ENCODE measurements around the gene ZNF740.

ZNF740 gene

DNA sequence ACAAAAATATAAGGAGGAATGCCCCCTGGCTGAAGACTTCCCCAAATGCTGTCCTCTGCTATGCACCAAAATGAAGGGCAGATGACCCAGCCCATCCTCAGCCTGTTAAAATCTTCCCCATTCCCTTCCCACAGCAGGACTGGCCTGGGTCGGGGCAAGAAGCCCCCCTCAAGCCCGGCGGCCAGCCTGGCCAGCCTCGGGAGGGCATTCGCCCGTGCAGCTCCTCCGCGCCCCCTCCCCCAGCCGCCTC is 51.1 kb downstream of the ZNF740 start:
- peak overlapping the region; percentile 56 for H3K4me3 ChIP-seq (ENCODE audit: control insufficient read depth, low read depth, low read length)
- no peak for TF ChIP-seq CTCF (conservative IDR thresholded peaks at IDR 0.05; ENCODE audit: control insufficient read depth, insufficient read depth, low read depth, low read length)
- DNase-seq (ENCODE audit: low read depth) = no peak

- no peak for TF ChIP-seq CTCF (conservative IDR thresholded peaks at IDR 0.05; ENCODE audit: control insufficient read depth, insufficient read depth, low read depth, low read length)
- H3K4me3 ChIP-seq (ENCODE audit: control insufficient read depth, low read depth, low read length) = peak within 1 kb of the TSS; percentile 56
- peak; percentile 22 for DNase-seq (ENCODE audit: low read depth)
These were observed 51.6 kb downstream of the ZNF740 start, which contains the start of gene RARG for GRCh38 chr12:53231921-53232645. RARG (minus strand) TSS chr12:53232209; CDS start chr12:53227545, 4,664 bp downstream.

DNA sequence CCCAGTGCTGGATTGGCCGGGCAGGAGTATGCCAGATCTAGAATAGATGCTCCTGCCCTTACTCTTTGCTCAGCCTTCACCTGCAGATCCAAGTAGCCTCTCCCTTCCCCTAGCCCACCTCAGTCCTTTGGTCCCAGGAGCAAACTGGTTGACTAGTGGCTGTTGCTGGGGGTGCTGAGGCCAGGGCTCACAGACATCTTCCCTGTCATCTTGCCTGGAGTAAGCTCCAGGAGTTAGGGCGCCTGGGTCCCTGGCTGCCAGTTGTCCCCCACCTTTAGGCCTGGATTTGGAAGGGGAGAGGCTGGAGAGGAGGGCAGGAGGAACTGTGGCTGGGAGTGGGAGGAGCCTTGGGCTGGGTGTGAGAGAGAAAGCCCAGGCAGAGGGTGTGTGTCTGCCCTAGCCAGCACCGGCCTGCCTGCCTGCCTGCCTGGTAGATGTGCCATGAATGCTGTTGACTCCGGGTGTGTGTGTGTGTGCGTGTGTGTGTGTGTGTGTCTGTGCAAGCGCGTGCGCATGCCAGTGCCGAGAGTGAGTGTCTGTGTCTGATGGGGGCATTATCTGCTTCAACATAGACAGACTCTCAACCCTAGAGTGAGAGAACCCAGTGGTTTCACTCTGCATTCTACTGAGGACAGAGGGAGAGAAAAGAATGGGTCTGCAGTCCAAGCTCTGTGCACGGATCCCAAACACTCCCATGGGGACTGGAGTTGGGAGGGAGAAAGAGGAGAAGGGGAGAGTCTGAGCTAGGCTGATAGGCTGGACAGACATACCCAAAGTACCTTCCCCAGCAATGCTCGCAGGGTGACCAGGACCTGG is 52.3 kb downstream of the ZNF740 start:
- peak overlapping the region; percentile 42 for H3K4me3 ChIP-seq (ENCODE audit: control insufficient read depth, low read depth, low read length)
- peak; percentile 21 for DNase-seq (ENCODE audit: low read depth)

GRCh38 chr12:53233671-53234121 is 53.2 kb downstream of the ZNF740 start:
- DNase-seq (ENCODE audit: low read depth) = peak; percentile 55
- H3K4me3 ChIP-seq (ENCODE audit: control insufficient read depth, low read depth, low read length) = no peak overlapping the region
- TF ChIP-seq CTCF (conservative IDR thresholded peaks at IDR 0.05; ENCODE audit: control insufficient read depth, insufficient read depth, low read depth, low read length) = peak; percentile 0

More for the DNA sequence above, 52.3 kb downstream of the ZNF740 start:
- TF ChIP-seq CTCF (conservative IDR thresholded peaks at IDR 0.05; ENCODE audit: control insufficient read depth, insufficient read depth, low read depth, low read length) = no peak

DNA sequence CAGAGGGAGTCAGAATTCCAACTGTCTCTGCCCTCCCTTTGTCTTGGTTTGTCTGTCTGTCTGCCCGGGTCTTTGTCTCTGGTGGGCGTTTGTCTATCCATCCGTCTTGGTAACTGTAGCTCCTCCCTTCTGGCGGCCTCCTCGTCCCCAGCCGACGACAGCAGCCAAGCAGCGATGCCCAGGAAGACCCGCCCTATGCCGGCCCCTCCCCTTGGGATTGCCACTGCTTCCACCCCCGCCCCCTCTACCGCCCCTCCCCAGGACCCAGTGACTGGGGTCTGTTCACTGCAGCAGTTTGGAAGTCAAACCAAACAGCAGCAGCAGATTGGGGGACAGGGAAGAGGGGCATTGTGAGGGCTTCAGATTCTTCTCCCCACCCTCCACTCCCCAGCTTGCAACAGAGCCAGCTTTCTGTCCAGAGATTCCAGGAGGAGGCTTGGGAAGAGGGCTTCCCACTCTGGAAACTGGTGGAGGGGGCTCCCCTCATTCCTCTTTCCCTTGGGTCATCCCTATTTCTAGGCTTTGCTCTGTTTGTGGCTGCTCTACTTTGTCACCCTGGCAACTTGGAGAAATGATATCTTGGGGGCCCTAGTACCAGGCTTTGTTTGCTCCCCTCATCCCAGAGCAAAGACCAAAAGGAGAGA is 53.9 kb downstream of the ZNF740 start:
- DNase-seq (ENCODE audit: low read depth) = no peak
- no peak overlapping the region for H3K4me3 ChIP-seq (ENCODE audit: control insufficient read depth, low read depth, low read length)
- TF ChIP-seq CTCF (conservative IDR thresholded peaks at IDR 0.05; ENCODE audit: control insufficient read depth, insufficient read depth, low read depth, low read length) = no peak

DNA sequence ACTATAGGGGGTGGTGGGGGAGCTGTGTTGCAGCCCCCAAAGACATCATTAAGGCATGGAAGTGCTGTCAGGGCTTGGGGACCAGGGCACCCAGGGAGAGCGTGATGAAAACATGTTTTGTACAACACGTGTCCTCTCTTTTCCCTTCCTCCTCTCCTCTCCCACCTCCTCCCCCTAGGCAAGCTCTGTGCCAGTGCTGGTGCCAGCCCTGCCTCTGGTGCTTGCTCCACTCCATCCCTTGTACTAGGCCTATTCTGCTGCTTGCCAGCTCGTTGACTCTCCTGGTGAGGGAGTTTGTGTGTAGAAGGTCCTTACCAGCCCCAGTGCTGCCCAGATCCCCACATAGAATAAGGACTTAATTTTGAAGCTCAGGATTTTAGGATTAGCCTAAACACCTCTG is 54.6 kb downstream of the ZNF740 start:
- no peak for DNase-seq (ENCODE audit: low read depth)
- H3K4me3 ChIP-seq (ENCODE audit: control insufficient read depth, low read depth, low read length) = no peak overlapping the region
- TF ChIP-seq CTCF (conservative IDR thresholded peaks at IDR 0.05; ENCODE audit: control insufficient read depth, insufficient read depth, low read depth, low read length) = no peak
